ENCODE results near the gene GOLPH3. TPM values are rescaled to one million over a fixed set of nuclear protein-coding genes. Genes with fewer than 3 reads are reported as not detected.
"Not testable (repeated sequence)": the region's sequence is repeated elsewhere in the genome, so short reads cannot be mapped to it uniquely, and the experiment has no call there.

Gene GOLPH3
- total RNA-seq, 1 donor from 2014 or later = 112 TPM

GRCh38 chr5:32088214-32088613, 85.9 kb downstream of the GOLPH3 start:
- Histone ChIP-seq H3K9me3 (no peaks in the 10 kb centered on the region), H3K4me1 (no peaks in the 10 kb centered on the region), H3K27ac (no peak overlapping the region), H3K36me3 (peaks cover 24% of the 10 kb centered on the region), H3K27me3 (no peaks in the 10 kb centered on the region), H3K4me3 (no peak overlapping the region)
- DNase-seq (no peak), ATAC-seq (no peak)
- no peak for TF ChIP-seq CTCF (IDR thresholded peaks at IDR 0.05)
- intact Hi-C loops (cut with DNase I) = no loop called here

- H3K9me3 ChIP-seq = no peaks in the 10 kb centered on the region
- no peak overlapping the region for H3K27ac ChIP-seq
- peak; percentile 52 for DNase-seq
- no peaks in the 10 kb centered on the region for H3K4me1 ChIP-seq
- no peak for ATAC-seq
- intact Hi-C loops (cut with DNase I) = no loop called here
- H3K36me3 ChIP-seq = peaks cover 24% of the 10 kb centered on the region
- no peak overlapping the region for H3K4me3 ChIP-seq
- no peaks in the 10 kb centered on the region for H3K27me3 ChIP-seq
- no peak for TF ChIP-seq CTCF (IDR thresholded peaks at IDR 0.05)
These were observed 86.7 kb downstream of the GOLPH3 start for GRCh38 chr5:32087086-32088082.

GRCh38 chr5:32083981-32084430, 90.1 kb downstream of the GOLPH3 start:
- Histone ChIP-seq H3K4me3 (no peak overlapping the region), H3K27me3 (no peaks in the 10 kb centered on the region), H3K36me3 (peaks cover 24% of the 10 kb centered on the region), H3K9me3 (no peaks in the 10 kb centered on the region), H3K4me1 (no peaks in the 10 kb centered on the region), H3K27ac (no peak overlapping the region)
- DNase-seq (no peak), ATAC-seq (peak; percentile 63)
- intact Hi-C loops (cut with DNase I) = no loop called here
- TF ChIP-seq CTCF (IDR thresholded peaks at IDR 0.05) = no peak

GRCh38 chr5:32082701-32083100, 91.4 kb downstream of the GOLPH3 start:
- ATAC-seq (no peak), DNase-seq (no peak)
- H3K4me3 ChIP-seq = no peak overlapping the region
- H3K9me3 ChIP-seq = no peaks in the 10 kb centered on the region
- no peaks in the 10 kb centered on the region for H3K4me1 ChIP-seq
- intact Hi-C loops (cut with DNase I) = no loop called here
- H3K36me3 ChIP-seq = peaks cover 13% of the 10 kb centered on the region
- no peak for TF ChIP-seq CTCF (IDR thresholded peaks at IDR 0.05)
- no peak overlapping the region for H3K27ac ChIP-seq
- no peaks in the 10 kb centered on the region for H3K27me3 ChIP-seq

GRCh38 chr5:32080565-32080964, 93.6 kb downstream of the GOLPH3 start:
- H3K4me1 ChIP-seq; H3K9me3 ChIP-seq; H3K27me3 ChIP-seq; H3K27ac ChIP-seq; ATAC-seq; intact Hi-C loops (cut with DNase I); H3K36me3 ChIP-seq; H3K4me3 ChIP-seq; DNase-seq: not testable (repeated sequence)

GRCh38 chr5:32078855-32079254, 95.3 kb downstream of the GOLPH3 start:
- H3K27ac ChIP-seq, DNase-seq, ATAC-seq, H3K4me3 ChIP-seq, H3K9me3 ChIP-seq, H3K27me3 ChIP-seq, H3K4me1 ChIP-seq: not testable (repeated sequence)
- intact Hi-C loops (cut with DNase I) = loop anchor here (5.0 kb wide), 1 partner anchor 252 kb away; no protein-coding TSS in a partner anchor
- H3K36me3 ChIP-seq = peaks cover 10% of the 10 kb centered on the region
